ENCODE data around the gene CENPE. TPM values are rescaled to one million over a fixed set of nuclear protein-coding genes. Genes with fewer than 3 reads are reported as not detected.

The CENPE gene
- total and polyA plus RNA-seq, 8 donors: 2.5 to 34.4 (median 12.0) TPM

DNA sequence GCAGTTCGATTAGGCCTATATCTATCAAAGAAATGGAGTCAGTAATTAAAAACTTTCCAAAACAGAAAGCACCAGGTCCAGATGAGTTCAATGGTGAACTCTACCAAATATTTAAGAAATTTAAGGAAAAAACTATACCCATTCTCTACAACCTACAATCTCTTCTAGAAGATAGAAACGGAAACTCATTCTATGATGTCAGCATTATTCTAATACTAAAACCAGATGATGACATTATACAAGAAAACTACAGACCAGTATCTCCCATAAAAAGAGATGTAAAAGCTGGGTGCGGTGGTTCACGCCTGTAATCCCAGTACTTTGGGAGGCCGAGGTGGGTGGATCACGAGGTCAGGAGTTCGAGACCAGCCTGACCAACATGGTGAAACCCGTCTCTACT, 69.0 kb downstream of the CENPE start:
- TF ChIP-seq, protein P1, sequence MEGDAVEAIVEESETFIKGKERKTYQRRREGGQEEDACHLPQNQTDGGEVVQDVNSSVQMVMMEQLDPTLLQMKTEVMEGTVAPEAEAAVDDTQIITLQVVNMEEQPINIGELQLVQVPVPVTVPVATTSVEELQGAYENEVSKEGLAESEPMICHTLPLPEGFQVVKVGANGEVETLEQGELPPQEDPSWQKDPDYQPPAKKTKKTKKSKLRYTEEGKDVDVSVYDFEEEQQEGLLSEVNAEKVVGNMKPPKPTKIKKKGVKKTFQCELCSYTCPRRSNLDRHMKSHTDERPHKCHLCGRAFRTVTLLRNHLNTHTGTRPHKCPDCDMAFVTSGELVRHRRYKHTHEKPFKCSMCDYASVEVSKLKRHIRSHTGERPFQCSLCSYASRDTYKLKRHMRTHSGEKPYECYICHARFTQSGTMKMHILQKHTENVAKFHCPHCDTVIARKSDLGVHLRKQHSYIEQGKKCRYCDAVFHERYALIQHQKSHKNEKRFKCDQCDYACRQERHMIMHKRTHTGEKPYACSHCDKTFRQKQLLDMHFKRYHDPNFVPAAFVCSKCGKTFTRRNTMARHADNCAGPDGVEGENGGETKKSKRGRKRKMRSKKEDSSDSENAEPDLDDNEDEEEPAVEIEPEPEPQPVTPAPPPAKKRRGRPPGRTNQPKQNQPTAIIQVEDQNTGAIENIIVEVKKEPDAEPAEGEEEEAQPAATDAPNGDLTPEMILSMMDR (IDR thresholded peaks at IDR 0.05): no peak
- no peaks in the 10 kb centered on the region for H3K36me3 ChIP-seq
- H3K27ac ChIP-seq: no peak overlapping the region
- ATAC-seq (no peak), DNase-seq (no peak)
- H3K4me3 ChIP-seq: no peak overlapping the region
- intact Hi-C loops (cut with DNase I): no loop called here
- H3K27me3 ChIP-seq: no peaks in the 10 kb centered on the region
- H3K4me1 ChIP-seq: no peaks in the 10 kb centered on the region
- peaks cover 0 to 10% of the 10 kb centered on the region in 2 donors for H3K9me3 ChIP-seq

DNA sequence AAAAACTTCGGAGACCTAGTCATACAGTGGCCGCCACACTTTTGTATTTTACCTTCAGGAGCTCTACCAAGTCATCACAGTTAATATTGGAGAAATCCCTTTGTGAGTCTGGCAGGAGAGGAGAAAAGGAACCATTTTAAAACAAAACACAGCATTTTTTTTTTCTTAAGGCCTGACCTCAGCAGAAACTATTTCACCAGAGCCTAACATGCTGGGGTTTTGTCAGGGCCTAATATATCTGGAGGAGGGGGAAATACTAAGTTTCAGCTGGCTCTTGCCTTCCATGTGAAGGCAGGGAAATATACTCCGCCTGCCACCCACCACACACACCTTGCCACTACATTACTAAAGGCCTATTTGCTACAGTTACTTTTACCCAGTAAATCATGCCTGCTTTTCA, 72.0 kb downstream of the CENPE start:
- intact Hi-C loops (cut with DNase I): no loop called here
- H3K4me3 ChIP-seq: no peak overlapping the region
- ATAC-seq: no peak
- H3K27ac ChIP-seq: no peak overlapping the region
- no peaks in the 10 kb centered on the region for H3K4me1 ChIP-seq
- DNase-seq: no peak
- TF ChIP-seq, protein P1 (IDR thresholded peaks at IDR 0.05): no peak
- no peaks in the 10 kb centered on the region for H3K36me3 ChIP-seq
- no peaks in the 10 kb centered on the region for H3K27me3 ChIP-seq
- peaks cover 0 to 10% of the 10 kb centered on the region in 2 donors for H3K9me3 ChIP-seq

DNA sequence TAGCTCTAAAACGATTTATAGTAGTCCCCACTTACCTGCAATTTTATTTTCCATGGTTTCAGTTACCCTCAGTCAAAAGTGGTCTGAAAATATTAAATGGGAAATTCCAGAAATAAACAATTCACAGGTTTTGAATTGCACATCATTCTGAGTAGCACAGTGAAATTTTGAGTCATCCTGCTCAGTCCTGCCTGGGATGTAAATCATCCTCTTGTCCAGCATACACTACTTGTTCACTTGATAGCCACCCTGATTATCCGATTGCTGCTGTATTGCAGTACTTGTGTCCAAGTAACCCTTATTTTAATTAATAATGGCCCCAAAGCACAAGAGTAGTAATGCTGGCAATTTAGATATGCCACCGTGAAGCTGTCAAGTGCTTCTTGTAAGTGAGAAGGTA, 75.0 kb downstream of the CENPE start:
- Histone ChIP-seq H3K4me1 (no peaks in the 10 kb centered on the region), H3K27ac (no peak overlapping the region), H3K9me3 (no peaks in the 10 kb centered on the region), H3K4me3 (no peak overlapping the region), H3K36me3 (no peaks in the 10 kb centered on the region), H3K27me3 (no peaks in the 10 kb centered on the region)
- TF ChIP-seq, protein P1 (IDR thresholded peaks at IDR 0.05): no peak
- intact Hi-C loops (cut with DNase I): no loop called here
- no peak for ATAC-seq
- no peak for DNase-seq

GRCh38 chr4:103118166-103118565, 80.0 kb downstream of the CENPE start:
- intact Hi-C loops (cut with DNase I): no loop called here
- Histone ChIP-seq H3K4me3 (no peak overlapping the region), H3K4me1 (no peaks in the 10 kb centered on the region), H3K9me3 (no peaks in the 10 kb centered on the region), H3K27ac (no peak overlapping the region), H3K36me3 (no peaks in the 10 kb centered on the region), H3K27me3 (no peaks in the 10 kb centered on the region)
- TF ChIP-seq, protein P1 (IDR thresholded peaks at IDR 0.05): no peak
- DNase-seq (no peak), ATAC-seq (no peak)

DNA sequence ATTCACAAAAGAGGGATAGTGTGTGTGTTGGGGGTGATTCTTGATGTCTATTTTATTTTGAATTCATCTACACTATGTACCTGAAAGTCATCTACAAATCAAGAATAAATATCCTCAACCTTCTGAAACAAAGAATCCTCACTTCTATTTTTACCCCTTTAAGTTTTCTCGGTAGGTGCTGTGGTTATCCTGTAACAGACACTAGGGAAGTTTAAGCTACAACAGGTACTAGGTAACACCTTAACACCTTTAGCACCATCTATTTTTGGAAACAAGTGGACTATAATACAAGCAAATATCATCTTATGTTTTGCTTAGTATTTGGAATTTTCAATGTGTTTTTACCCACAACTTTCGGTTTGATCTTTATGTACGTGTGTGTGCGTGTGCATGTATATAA, 86.5 kb downstream of the CENPE start:
- Histone ChIP-seq H3K4me1 (no peaks in the 10 kb centered on the region), H3K27me3 (no peaks in the 10 kb centered on the region), H3K27ac (no peak overlapping the region), H3K9me3 (no peaks in the 10 kb centered on the region), H3K36me3 (no peaks in the 10 kb centered on the region), H3K4me3 (no peak overlapping the region)
- TF ChIP-seq, protein P1 (IDR thresholded peaks at IDR 0.05): no peak
- ATAC-seq (no peak), DNase-seq (no peak)
- intact Hi-C loops (cut with DNase I): no loop called here
